Neural crest cell (in vitro differentiated cells): ENCODE data around the gene DHDH. TPM values are rescaled to one million over a fixed set of nuclear protein-coding genes. Genes with fewer than 3 reads are reported as not detected.
A peak's percentile ranks its signal among the peaks of the same experiment; 100 is the strongest.

ENCODE experiments used
- DNase-seq: peaks from one replicate; pipeline ENCODE4 v3.0.0; 2021; ENCODE audit warnings: low read depth, mixed read lengths, low spot score
- H3K27ac Mint-ChIP-seq: one replicate; pipeline ENCODE4 v1.8.0; 2021; ENCODE audit warnings: mild to moderate bottlenecking, mixed read lengths; ENCODE audit not compliant: unreplicated experiment
- H3K27me3 Mint-ChIP-seq: 2 replicates; pipeline ENCODE4 v1.8.0; 2021; ENCODE audit warnings: low read depth, mild to moderate bottlenecking, mixed read lengths
- H3K36me3 Mint-ChIP-seq: 2 replicates; pipeline ENCODE4 v1.8.0; 2021; ENCODE audit warnings: low read depth, mild to moderate bottlenecking, mixed read lengths
- H3K4me1 Mint-ChIP-seq: 2 replicates; pipeline ENCODE4 v1.8.0; 2021; ENCODE audit warnings: mixed read lengths
- H3K4me3 Mint-ChIP-seq: one replicate; pipeline ENCODE4 v1.8.0; 2021; ENCODE audit warnings: mild to moderate bottlenecking, mixed read lengths
- H3K9me3 Mint-ChIP-seq: 2 replicates; pipeline ENCODE4 v1.8.0; 2021; ENCODE audit warnings: mixed read lengths
- CTCF ChIP-seq: fragments of 200-600 bp; sonication (generic); conservative IDR thresholded peaks from 2 replicates; pipeline ENCODE4 v1.5.0; 2021; ENCODE audit warnings: antibody characterized with exemption, mild to moderate bottlenecking
- total RNA-seq: library from RNA; stranded (reverse); gene quantifications from 2 replicates; pipeline ENCODE4 v1.2.1, GENCODE V29; 2021

DHDH gene
- total RNA-seq, 1 donor from 2014 or later: 0.47 TPM

- H3K4me1 Mint-ChIP-seq: peaks cover 5% of the 10 kb centered on the region
- no peaks in the 10 kb centered on the region for H3K36me3 Mint-ChIP-seq
- peak overlapping the region; percentile 23 for H3K4me3 Mint-ChIP-seq
- DNase-seq: no peak
- TF ChIP-seq CTCF: no peak
- H3K9me3 Mint-ChIP-seq: peaks cover 2% of the 10 kb centered on the region
- no peak overlapping the region for H3K27ac Mint-ChIP-seq
- no peaks in the 10 kb centered on the region for H3K27me3 Mint-ChIP-seq
Observed at GRCh38 chr19:48950159-48950558, 16.7 kb downstream of the DHDH start.

- no peaks in the 10 kb centered on the region for H3K27me3 Mint-ChIP-seq
- no peak overlapping the region for H3K27ac Mint-ChIP-seq
- DNase-seq: no peak
- no peak for TF ChIP-seq CTCF
- H3K9me3 Mint-ChIP-seq: peaks cover 2% of the 10 kb centered on the region
- no peaks in the 10 kb centered on the region for H3K36me3 Mint-ChIP-seq
- peaks cover 13% of the 10 kb centered on the region for H3K4me1 Mint-ChIP-seq
- no peak overlapping the region for H3K4me3 Mint-ChIP-seq
Observed at GRCh38 chr19:48950830-48951519, 17.5 kb downstream of the DHDH start.

GRCh38 chr19:48953141-48953540 lies 19.6 kb downstream of the DHDH start:
- TF ChIP-seq CTCF: no peak
- DNase-seq: no peak
- no peaks in the 10 kb centered on the region for H3K27me3 Mint-ChIP-seq
- peaks cover 2% of the 10 kb centered on the region for H3K9me3 Mint-ChIP-seq
- peak overlapping the region; percentile 10 for H3K4me3 Mint-ChIP-seq
- H3K27ac Mint-ChIP-seq: no peak overlapping the region
- peaks cover 22% of the 10 kb centered on the region for H3K4me1 Mint-ChIP-seq
- H3K36me3 Mint-ChIP-seq: peaks cover 8% of the 10 kb centered on the region

GRCh38 chr19:48953990-48954594 lies 20.6 kb downstream of the DHDH start:
- TF ChIP-seq CTCF: no peak
- peaks cover 22% of the 10 kb centered on the region for H3K4me1 Mint-ChIP-seq
- H3K9me3 Mint-ChIP-seq: no peaks in the 10 kb centered on the region

GRCh38 chr19:48954595-48955307 lies 21.3 kb downstream of the DHDH start, which contains the start of gene BAX:
Gene BAX, plus strand, starts transcription at chr19:48954875. Its CDS starts 54 bp downstream, at chr19:48954929.
- H3K27me3 Mint-ChIP-seq: no peaks in the 10 kb centered on the region
- H3K4me3 Mint-ChIP-seq: peak within 1 kb of the TSS; percentile 87
- no peaks in the 10 kb centered on the region for H3K9me3 Mint-ChIP-seq
- H3K36me3 Mint-ChIP-seq: peaks cover 11% of the 10 kb centered on the region
- peak; percentile 98 for DNase-seq
- H3K4me1 Mint-ChIP-seq: peaks cover 22% of the 10 kb centered on the region
- peak within 1 kb of the TSS; percentile 87 for H3K27ac Mint-ChIP-seq
- TF ChIP-seq CTCF: no peak

More at GRCh38 chr19:48953990-48954594, 20.6 kb downstream of the DHDH start:
- Mint-ChIP-seq H3K27me3 (no peaks in the 10 kb centered on the region), H3K27ac (peak overlapping the region; percentile 87), H3K36me3 (peaks cover 11% of the 10 kb centered on the region), H3K4me3 (peak overlapping the region; percentile 86)
- no peak for DNase-seq
